HCT116 (cell line): ENCODE data around the gene ANO4. TPM values are rescaled to one million over a fixed set of nuclear protein-coding genes. Genes with fewer than 3 reads are reported as not detected.

Experiments
- ATAC-seq: fragments of 200-7000 bp; cut with Tn5 transposase; 2 replicates; pipeline ENCODE4 v1.9.1; 2020; ENCODE audit warnings: mild to moderate bottlenecking, moderate library complexity
- BruUV-seq: library from RNA; stranded (reverse); fragments of 400-500 nt; replicated peaks from 2 replicates; lab custom pipeline; 2021; lab: Mats Ljungman, UMichigan
- CTCF ChIA-PET: fragments of 300-600 bp; sonication (Branson Sonifier 250); formaldehyde crosslinking; loops from one replicate; lab custom pipeline; 2021; ENCODE audit warnings: antibody characterized with exemption; lab: Charles Lee
- POLR2A ChIA-PET: fragments of 300-600, 350-600 bp; sonication (Branson Sonifier 250); formaldehyde crosslinking; loops from one replicate; lab custom pipeline; 2021; ENCODE audit warnings: antibody characterized with exemption; lab: Charles Lee
- RAD21 ChIA-PET, 2 experiments: fragments of 300-600 bp; sonication (Branson Sonifier 250); formaldehyde crosslinking; loops; one replicate each; lab custom pipeline; 2023; ENCODE audit warnings: low total read pairs in 2 of 2; ENCODE audit not compliant: uncharacterized antibody in 2 of 2, unreplicated experiment in 2 of 2, low non-redundant PET in 1 of 2; lab: Charles Lee
- DNase-seq: peaks from one replicate; pipeline ENCODE4 v3.0.0-alpha.2; 2010; ENCODE audit warnings: low read depth, low spot score
- H2AFZ ChIP-seq: fragments of 200-600 bp; shearing (Covaris generic), sonication (generic); 2 replicates; pipeline ENCODE4 v1.6.1; 2017; ENCODE audit warnings: low read depth, mixed run types, mixed read lengths, antibody characterized with exemption, low read length; ENCODE audit not compliant: poor library complexity, severe bottlenecking
- H3K27ac ChIP-seq: 2 replicates; pipeline ENCODE4 v1.5.1; 2012; ENCODE audit warnings: low read depth, low read length
- H3K27me3 ChIP-seq: fragments of 200-600 bp; sonication (generic); 2 replicates; pipeline ENCODE4 v1.6.1; 2016; ENCODE audit warnings: mixed run types, low read length, mixed read lengths; ENCODE audit not compliant: insufficient read depth
- H3K36me3 ChIP-seq, 2 experiments: fragments of 200-500 bp in 1 of 2; fragments of 200-600 bp in 1 of 2; sonication (Bioruptor generic) in 1 of 2; sonication (generic) in 1 of 2; 2 replicates each; pipeline versions ENCODE4 v1.5.1 to v1.6.1; 2014 to 2016; ENCODE audit warnings: low read length in 2 of 2, inconsistent platforms in 1 of 2, mixed read lengths in 1 of 2, mixed run types in 1 of 2; ENCODE audit not compliant: insufficient read depth in 2 of 2, control insufficient read depth in 1 of 2
- H3K4me1 ChIP-seq, 2 experiments: fragments of 200-600 bp in 1 of 2; sonication (generic) in 1 of 2; 2 replicates each; pipeline versions ENCODE4 v1.5.1 to v1.6.1; 2012 to 2017; ENCODE audit warnings: low read length in 2 of 2, inconsistent platforms in 1 of 2, mild to moderate bottlenecking in 1 of 2, mixed read lengths in 1 of 2, mixed run types in 1 of 2, moderate library complexity in 1 of 2; ENCODE audit not compliant: insufficient read depth in 2 of 2, control insufficient read depth in 1 of 2
- H3K4me2 ChIP-seq: fragments of 200-600 bp; sonication (generic); 2 replicates; pipeline ENCODE4 v1.6.1; 2017; ENCODE audit warnings: mixed run types, low read length, mixed read lengths
- H3K4me3 ChIP-seq, 2 experiments: fragments of 200-600 bp in 1 of 2; sonication (generic) in 1 of 2; replicated peaks in 1 of 2; 2 replicates each; pipeline ENCODE4 v1.5.1; 2011 to 2016; ENCODE audit warnings: low read length in 2 of 2, control low read depth in 1 of 2, low read depth in 1 of 2, mild to moderate bottlenecking in 1 of 2, mixed read lengths in 1 of 2, mixed run types in 1 of 2
- H3K79me2 ChIP-seq: fragments of 200-600 bp; sonication (generic); 2 replicates; pipeline ENCODE4 v1.6.1; 2017; ENCODE audit warnings: mild to moderate bottlenecking, mixed run types, low read length, moderate library complexity, mixed read lengths; ENCODE audit not compliant: insufficient read depth
- H3K9ac ChIP-seq: fragments of 200-600 bp; sonication (generic); 2 replicates; pipeline ENCODE4 v1.6.1; 2016; ENCODE audit warnings: low read length, mixed read lengths
- H3K9me2 ChIP-seq: fragments of 200-600 bp; sonication (generic), shearing (Covaris generic); 2 replicates; pipeline ENCODE4 v1.6.1; 2017; ENCODE audit warnings: mixed run types, mild to moderate bottlenecking, moderate library complexity; ENCODE audit not compliant: insufficient read depth
- H3K9me3 ChIP-seq, 2 experiments: fragments of 200-500 bp in 1 of 2; fragments of 200-600 bp in 1 of 2; sonication (Bioruptor generic) in 1 of 2; sonication (generic) in 1 of 2; 2 replicates each; pipeline ENCODE4 v1.6.1; 2014 to 2017; ENCODE audit warnings: low read length in 2 of 2, mixed read lengths in 2 of 2, inconsistent platforms in 1 of 2, low read depth in 1 of 2, mild to moderate bottlenecking in 1 of 2, mixed run types in 1 of 2, moderate library complexity in 1 of 2; ENCODE audit not compliant: control insufficient read depth in 1 of 2, insufficient read depth in 1 of 2
- H4K20me1 ChIP-seq: fragments of 200-600 bp; sonication (generic), shearing (Covaris generic); 2 replicates; pipeline ENCODE4 v1.6.1; 2017; ENCODE audit warnings: mixed run types, mild to moderate bottlenecking, moderate library complexity; ENCODE audit not compliant: insufficient read depth
- CEBPB ChIP-seq: IDR thresholded peaks from 2 replicates; pipeline ENCODE4 v1.6.1; 2012; ENCODE audit warnings: low read depth
- CTCF ChIP-seq, 3 experiments: fragments of 200-600 bp in 1 of 3; sonication (generic) in 1 of 3; IDR thresholded peaks in 2 of 3; conservative IDR thresholded peaks in 1 of 3; 2 replicates each; pipeline ENCODE4 v1.5.1; 2012 to 2017; ENCODE audit warnings: low read depth in 2 of 3, low read length in 2 of 3, antibody characterized with exemption in 1 of 3, borderline replicate concordance in 1 of 3, control low read depth in 1 of 3, mild to moderate bottlenecking in 1 of 3, mixed read lengths in 1 of 3, mixed run types in 1 of 3, moderate library complexity in 1 of 3; ENCODE audit not compliant: insufficient read depth in 1 of 3
- RAD21 ChIP-seq: IDR thresholded peaks from 2 replicates; pipeline ENCODE4 v1.6.1; 2012; ENCODE audit warnings: low read depth, mild to moderate bottlenecking
- SP1 ChIP-seq: IDR thresholded peaks from 2 replicates; pipeline ENCODE4 v1.6.1; 2012; ENCODE audit warnings: low read depth
- ZFX ChIP-seq: fragments of 450-650 bp; IDR thresholded peaks from 2 replicates; pipeline ENCODE4 v1.6.1; 2017
- intact Hi-C: fragments of 100-400 bp; cut with micrococcal nuclease; formaldehyde crosslinking; loops from 2 replicates; pipeline ENCODE4 v1.10.0; 2022
- total RNA-seq: library from RNA; stranded (reverse); gene quantifications from one replicate; pipeline ENCODE4 v1.2.1, GENCODE V29; 2021; ENCODE audit not compliant: unreplicated experiment

The ANO4 gene
- total RNA-seq, 1 experiment from 2014 or later, result 1.7 TPM

DNA sequence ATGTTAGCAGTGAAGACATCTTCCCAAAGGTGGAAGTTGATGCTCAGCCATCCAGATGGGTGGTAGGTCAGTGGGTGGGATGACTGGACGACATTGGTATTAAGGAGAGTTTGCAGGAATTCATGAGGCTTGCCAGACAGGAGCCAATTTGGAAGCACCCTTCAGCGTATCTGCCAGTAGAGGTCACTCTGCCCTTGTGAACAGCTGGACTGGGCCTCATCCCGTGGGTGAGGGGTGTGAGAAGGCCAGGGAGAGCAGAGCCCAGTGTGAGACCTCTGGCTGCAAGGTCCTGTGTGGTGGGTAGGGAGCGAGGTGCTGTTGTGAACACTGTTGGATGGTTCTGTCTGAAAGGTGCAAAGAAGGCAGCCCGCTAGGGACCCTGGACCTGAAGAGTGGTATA lies 377.7 kb downstream of the ANO4 start:
- no peak for DNase-seq
- Histone ChIP-seq H3K4me3 (no peak overlapping the region), H3K27me3 (no peaks in the 10 kb centered on the region), H2AFZ (no peak overlapping the region), H3K9me2 (no peaks in the 10 kb centered on the region), H3K9me3 (no peaks in the 10 kb centered on the region; a peak in 1 of 4 replicates), H3K79me2 (no peaks in the 10 kb centered on the region), H4K20me1 (no peaks in the 10 kb centered on the region), H3K9ac (no peak overlapping the region), H3K4me2 (no peak overlapping the region), H3K4me1 (no peaks in the 10 kb centered on the region), H3K27ac (no peak overlapping the region), H3K36me3 (no peaks in the 10 kb centered on the region)
- ChIA-PET POLR2A (no interaction called here), RAD21 (no interaction called here), CTCF (interaction anchor here (1.0 kb wide), 1 partner anchor 152 kb away, joined by 3 read pairs; no protein-coding TSS in a partner anchor)
- BruUV-seq, result no TSS peak
- ATAC-seq, result peak; percentile 60
- TF ChIP-seq SP1 (no peak), CTCF (IDR thresholded peaks at IDR 0.05 in 2 of 3, conservative IDR thresholded peaks at IDR 0.05 in 1 of 3; ENCODE audit: borderline replicate concordance in 1 of 3, insufficient read depth in 1 of 3, low read depth in 2 of 3, low read length in 2 of 3) (peak in 2 of 3 experiments; percentile 24 to 38; a peak in 2 of 6 replicates), RAD21 (peak; percentile 46)
- intact Hi-C loops, result loop anchor here (2.0 kb wide), 1 partner anchor 150 kb away; no protein-coding TSS in a partner anchor

DNA sequence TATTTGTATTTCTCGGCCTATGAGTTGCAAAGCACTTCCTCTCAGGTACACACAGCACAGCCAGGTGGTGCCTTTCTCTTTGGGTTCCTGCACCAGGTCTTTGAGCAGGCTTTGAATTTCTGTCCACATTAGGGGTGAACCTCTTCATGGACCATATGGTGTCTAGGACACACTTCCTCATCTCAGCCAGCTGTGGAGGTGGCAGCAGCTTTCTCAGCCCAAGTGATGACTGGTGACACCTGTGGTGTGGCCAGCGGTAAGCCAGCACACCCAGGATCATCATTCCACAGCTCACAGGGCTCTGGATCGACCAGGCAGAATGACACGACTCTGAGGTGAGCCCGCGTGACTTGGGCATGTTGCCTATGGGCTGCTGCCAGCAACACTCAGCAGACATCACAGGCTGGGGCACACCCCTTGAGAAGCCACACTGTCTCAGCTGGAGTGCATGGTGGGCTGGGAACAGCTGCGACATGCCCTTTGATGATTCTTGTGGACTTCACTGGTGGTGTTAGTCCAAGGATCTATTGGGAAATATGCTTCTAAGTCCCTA lies 378.7 kb downstream of the ANO4 start:
- Histone ChIP-seq H3K4me1 (no peaks in the 10 kb centered on the region), H3K79me2 (no peaks in the 10 kb centered on the region), H3K27me3 (no peaks in the 10 kb centered on the region), H3K4me3 (no peak overlapping the region), H3K27ac (no peak overlapping the region), H3K9ac (no peak overlapping the region), H4K20me1 (no peaks in the 10 kb centered on the region), H3K9me2 (no peaks in the 10 kb centered on the region), H2AFZ (no peak overlapping the region), H3K9me3 (no peaks in the 10 kb centered on the region; a peak in 1 of 4 replicates), H3K36me3 (no peaks in the 10 kb centered on the region), H3K4me2 (no peak overlapping the region)
- POLR2A ChIA-PET, result no interaction called here
- RAD21 ChIA-PET, result no interaction called here
- DNase-seq (no peak), ATAC-seq (no peak)
- TF ChIP-seq ZFX, result no peak
- TF ChIP-seq CEBPB, result no peak
- intact Hi-C loops, result loop anchor here (2.0 kb wide), 1 partner anchor 150 kb away; no protein-coding TSS in a partner anchor
- no TSS peak for BruUV-seq
- CTCF ChIA-PET, result interaction anchor here (1.0 kb wide), 1 partner anchor 151 kb away, joined by 3 read pairs; no protein-coding TSS in a partner anchor
